AG09309 (cell line): Measurements from ENCODE around the gene PCSK5.

Experiments used
- DNase-seq: peaks from one replicate; pipeline ENCODE4 v3.0.0-alpha.2; 2010; ENCODE audit warnings: low read depth
- H3K4me3 ChIP-seq: 2 replicates; pipeline ENCODE4 v1.5.1; 2011; ENCODE audit warnings: mild to moderate bottlenecking, low read depth, low read length, moderate library complexity; ENCODE audit not compliant: control insufficient read depth
- TF ChIP-seq, protein P1 (sequence below): IDR thresholded peaks from 2 replicates; pipeline ENCODE4 v1.5.1; 2011; ENCODE audit warnings: mild to moderate bottlenecking, low read depth, low read length, inconsistent platforms; ENCODE audit not compliant: insufficient read depth, control insufficient read depth; ENCODE audit errors: missing control alignments

Gene PCSK5

DNA sequence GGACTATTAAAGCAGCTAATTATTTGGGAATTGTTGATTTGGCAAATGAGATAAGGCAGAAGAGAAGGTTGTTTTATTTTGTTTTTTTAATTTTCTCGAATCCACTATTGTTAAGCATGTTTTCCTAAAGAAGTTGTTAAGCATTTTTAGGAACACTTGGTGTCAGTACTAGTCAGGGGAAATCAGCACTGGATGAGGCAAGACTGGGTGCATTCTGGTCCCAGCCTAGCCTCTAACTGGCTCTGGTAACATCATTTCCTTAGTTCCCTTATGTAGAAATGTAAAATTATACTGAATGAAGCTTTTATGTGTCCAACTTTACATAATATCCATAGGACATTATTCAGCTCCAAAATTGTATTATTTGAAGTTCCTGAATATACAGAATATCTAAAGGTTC is 196.1 kb downstream of the PCSK5 start:
- TF ChIP-seq, protein P1, sequence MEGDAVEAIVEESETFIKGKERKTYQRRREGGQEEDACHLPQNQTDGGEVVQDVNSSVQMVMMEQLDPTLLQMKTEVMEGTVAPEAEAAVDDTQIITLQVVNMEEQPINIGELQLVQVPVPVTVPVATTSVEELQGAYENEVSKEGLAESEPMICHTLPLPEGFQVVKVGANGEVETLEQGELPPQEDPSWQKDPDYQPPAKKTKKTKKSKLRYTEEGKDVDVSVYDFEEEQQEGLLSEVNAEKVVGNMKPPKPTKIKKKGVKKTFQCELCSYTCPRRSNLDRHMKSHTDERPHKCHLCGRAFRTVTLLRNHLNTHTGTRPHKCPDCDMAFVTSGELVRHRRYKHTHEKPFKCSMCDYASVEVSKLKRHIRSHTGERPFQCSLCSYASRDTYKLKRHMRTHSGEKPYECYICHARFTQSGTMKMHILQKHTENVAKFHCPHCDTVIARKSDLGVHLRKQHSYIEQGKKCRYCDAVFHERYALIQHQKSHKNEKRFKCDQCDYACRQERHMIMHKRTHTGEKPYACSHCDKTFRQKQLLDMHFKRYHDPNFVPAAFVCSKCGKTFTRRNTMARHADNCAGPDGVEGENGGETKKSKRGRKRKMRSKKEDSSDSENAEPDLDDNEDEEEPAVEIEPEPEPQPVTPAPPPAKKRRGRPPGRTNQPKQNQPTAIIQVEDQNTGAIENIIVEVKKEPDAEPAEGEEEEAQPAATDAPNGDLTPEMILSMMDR: no peak
- H3K4me3 ChIP-seq: no peak overlapping the region
- no peak for DNase-seq

DNA sequence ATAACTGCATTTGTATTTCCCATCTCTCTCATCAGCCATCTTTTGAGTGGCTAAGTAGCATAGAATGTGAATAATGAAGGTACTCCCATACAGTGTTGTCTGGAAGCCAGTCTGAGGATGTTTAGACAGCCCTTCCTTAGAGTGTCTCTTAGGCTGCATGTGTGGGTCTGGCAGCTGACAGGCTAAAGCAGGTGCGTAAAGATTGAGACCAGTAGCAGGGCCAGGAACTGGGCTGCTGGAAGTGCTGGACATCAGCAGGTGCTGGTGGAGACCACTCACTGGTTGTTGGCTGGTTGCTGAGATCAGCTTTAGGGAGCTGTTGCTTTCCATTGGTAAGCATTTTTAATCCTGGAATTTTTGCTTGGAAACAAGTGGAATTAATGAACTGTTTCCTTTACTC is 197.5 kb downstream of the PCSK5 start:
- TF ChIP-seq, protein P1: no peak
- no peak for DNase-seq
- H3K4me3 ChIP-seq: no peak overlapping the region

DNA sequence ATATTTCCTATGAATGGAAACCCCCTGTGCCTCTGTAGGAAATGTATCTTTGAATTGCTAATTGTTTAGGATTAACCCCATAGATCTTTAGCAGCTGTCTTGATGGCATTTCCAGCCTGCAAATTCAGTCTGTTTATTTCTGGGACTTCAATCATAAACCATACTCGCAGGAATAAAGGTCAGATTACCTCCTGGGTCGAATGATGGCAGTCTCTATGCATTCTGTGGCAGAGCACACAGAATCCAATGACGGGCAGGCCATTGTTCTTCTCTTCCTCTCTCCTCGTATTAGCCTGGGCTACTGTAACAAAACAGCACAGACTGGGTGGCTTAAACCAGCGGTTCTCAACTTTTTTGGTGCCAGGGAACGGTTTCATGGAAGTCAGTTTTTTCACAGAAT is 199.9 kb downstream of the PCSK5 start:
- no peak for DNase-seq
- TF ChIP-seq, protein P1: no peak
- H3K4me3 ChIP-seq: no peak overlapping the region

DNA sequence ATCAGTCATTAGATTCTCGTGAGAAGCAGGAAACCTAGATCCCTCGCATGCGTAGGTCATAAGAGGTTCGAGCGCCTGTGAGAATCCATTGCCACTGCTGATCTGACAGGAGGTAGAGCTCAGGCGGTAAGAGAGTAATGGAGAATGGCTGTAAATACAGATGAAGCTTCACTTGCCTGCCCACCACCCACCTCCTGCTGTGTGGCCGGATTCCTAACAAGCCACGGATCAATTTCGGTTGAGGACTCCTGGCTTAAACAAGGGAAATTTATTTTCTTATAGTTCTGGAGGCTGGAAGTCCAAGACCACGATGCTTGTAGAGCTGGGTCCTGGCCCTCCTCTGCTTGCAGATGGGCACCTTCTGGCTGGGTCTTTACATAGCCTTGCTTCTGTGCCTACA is 200.4 kb downstream of the PCSK5 start:
- TF ChIP-seq, protein P1: no peak
- DNase-seq: no peak

DNA sequence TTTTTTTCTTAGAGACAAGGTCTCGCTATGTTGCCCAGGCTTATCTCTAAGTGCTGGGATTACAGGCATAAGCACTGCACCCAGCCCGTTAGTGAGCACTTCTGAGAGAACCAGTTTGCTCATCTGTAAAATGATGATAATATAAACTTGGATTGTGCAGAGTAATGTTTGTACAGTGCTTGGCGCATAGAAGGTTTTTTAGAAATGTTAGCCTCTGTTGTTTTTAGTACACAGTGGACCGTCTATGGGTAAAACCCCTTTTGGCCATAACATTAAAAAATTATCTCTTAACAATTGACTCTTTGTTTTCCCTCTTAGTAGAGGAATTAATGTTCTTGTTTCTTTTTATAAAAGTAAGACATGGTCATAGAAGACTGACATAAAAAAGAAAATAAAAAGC is 202.1 kb downstream of the PCSK5 start:
- DNase-seq: no peak
- TF ChIP-seq, protein P1: no peak
- no peak overlapping the region for H3K4me3 ChIP-seq

More for the DNA sequence above, 200.4 kb downstream of the PCSK5 start:
- H3K4me3 ChIP-seq: no peak overlapping the region

DNA sequence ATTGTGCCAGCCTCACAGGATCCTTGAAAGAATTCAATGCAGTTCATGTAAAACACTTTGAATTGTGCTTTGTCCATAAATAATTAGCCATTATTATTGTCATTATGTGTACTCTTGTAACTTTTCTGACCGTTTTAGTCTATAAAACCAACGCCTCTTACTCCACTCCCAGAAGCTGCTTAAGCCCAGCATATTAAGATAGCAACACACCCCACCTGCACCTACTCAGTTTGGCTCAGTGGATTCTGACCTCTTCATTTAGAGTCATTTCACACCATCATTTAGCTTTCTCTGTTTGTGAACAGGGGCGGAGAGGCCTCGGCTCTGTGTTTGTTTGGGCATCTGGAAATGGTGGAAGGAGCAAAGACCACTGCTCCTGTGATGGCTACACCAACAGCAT is 205.1 kb downstream of the PCSK5 start:
- TF ChIP-seq, protein P1: no peak
- DNase-seq: no peak
- no peak overlapping the region for H3K4me3 ChIP-seq

DNA sequence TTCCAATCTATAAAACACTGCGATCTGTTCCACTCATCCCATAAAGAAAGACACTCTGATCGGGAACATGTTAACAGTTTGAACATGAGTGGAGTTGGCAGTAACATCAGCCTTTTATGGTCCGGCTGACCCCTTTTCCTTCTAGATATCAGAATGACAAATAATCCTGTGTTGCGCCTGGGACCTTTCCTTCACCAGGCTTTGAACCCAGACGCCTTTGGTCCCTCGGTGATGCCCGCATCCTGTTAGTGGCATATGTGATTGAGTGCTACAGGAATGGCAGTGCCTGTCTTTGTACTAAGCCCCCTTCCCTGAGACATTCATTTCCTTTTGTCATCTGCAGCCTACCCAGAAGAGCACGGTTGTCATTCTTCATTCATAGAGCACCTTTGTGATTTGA is 209.0 kb downstream of the PCSK5 start:
- DNase-seq: no peak
- TF ChIP-seq, protein P1: no peak
- H3K4me3 ChIP-seq: no peak overlapping the region
